GM12892 (cell line): ENCODE data around the gene PLEKHA8.

Experiments used
- POLR2A ChIP-seq: IDR thresholded peaks from 2 replicates; pipeline ENCODE4 v1.6.1; 2011; ENCODE audit warnings: low read depth, low read length, control low read depth
- POLR2AphosphoS5 ChIP-seq: IDR thresholded peaks from 2 replicates; pipeline ENCODE4 v1.6.1; 2011; ENCODE audit warnings: low read depth, low read length, control low read depth
- TAF1 ChIP-seq: IDR thresholded peaks from 2 replicates; pipeline ENCODE4 v1.6.1; 2011; ENCODE audit warnings: low read depth, mild to moderate bottlenecking, control low read depth, low read length, borderline replicate concordance

- no peak for TF ChIP-seq POLR2A
- TF ChIP-seq POLR2AphosphoS5, result no peak
- no peak for TF ChIP-seq TAF1
Observed at GRCh38 chr7:30150711-30151110, 122.5 kb downstream of the PLEKHA8 start.
